Mononuclear cell (primary cell): ENCODE results near the gene BRSK2. TPM values are rescaled to one million over a fixed set of nuclear protein-coding genes. Genes with fewer than 3 reads are reported as not detected.

Source experiments
- H3K27me3 ChIP-seq: 2 replicates; pipeline ENCODE4 v1.6.0; 2011; ENCODE audit warnings: low read length, control low read depth; ENCODE audit not compliant: insufficient read depth
- H3K4me1 ChIP-seq: 2 replicates; pipeline ENCODE4 v1.5.1; 2011; ENCODE audit warnings: mild to moderate bottlenecking, low read length, control low read depth; ENCODE audit not compliant: insufficient read depth
- H3K4me3 ChIP-seq: 2 replicates; pipeline ENCODE4 v1.5.1; 2011; ENCODE audit warnings: mild to moderate bottlenecking, low read length, moderate library complexity
- H3K9me3 ChIP-seq: 2 replicates; pipeline ENCODE4 v1.5.1; 2011; ENCODE audit warnings: low read depth, mild to moderate bottlenecking, control low read depth, low read length
- total RNA-seq: library from RNA; depleted of rRNA; stranded (reverse); fragments of >200 nt; gene quantifications from one replicate; pipeline ENCODE4 v1.2.3, GENCODE V29; 2012

Gene BRSK2
- total RNA-seq, 1 donor = 0.10 TPM

- Histone ChIP-seq H3K4me3 (no peak overlapping the region), H3K4me1 (no peaks in the 10 kb centered on the region), H3K9me3 (no peaks in the 10 kb centered on the region), H3K27me3 (no peaks in the 10 kb centered on the region)
Measured at GRCh38 chr11:1458340-1459218, 68.8 kb downstream of the BRSK2 start.

- no peak overlapping the region for H3K4me3 ChIP-seq
- no peaks in the 10 kb centered on the region for H3K9me3 ChIP-seq
- no peaks in the 10 kb centered on the region for H3K27me3 ChIP-seq
- H3K4me1 ChIP-seq = no peaks in the 10 kb centered on the region
Measured at GRCh38 chr11:1459219-1459575, 69.5 kb downstream of the BRSK2 start.

GRCh38 chr11:1459764-1460395 lies 70.1 kb downstream of the BRSK2 start:
- Histone ChIP-seq H3K4me3 (no peak overlapping the region), H3K27me3 (no peaks in the 10 kb centered on the region), H3K9me3 (no peaks in the 10 kb centered on the region), H3K4me1 (no peaks in the 10 kb centered on the region)

- H3K4me3 ChIP-seq = no peak overlapping the region
- H3K9me3 ChIP-seq = no peaks in the 10 kb centered on the region
- no peaks in the 10 kb centered on the region for H3K4me1 ChIP-seq
- no peaks in the 10 kb centered on the region for H3K27me3 ChIP-seq
Measured at GRCh38 chr11:1460396-1460985, 70.8 kb downstream of the BRSK2 start.

- no peaks in the 10 kb centered on the region for H3K9me3 ChIP-seq
- H3K4me3 ChIP-seq = no peak overlapping the region
- H3K27me3 ChIP-seq = no peaks in the 10 kb centered on the region
- no peaks in the 10 kb centered on the region for H3K4me1 ChIP-seq
Measured at GRCh38 chr11:1460986-1461825, 71.5 kb downstream of the BRSK2 start.

GRCh38 chr11:1461826-1462697 lies 72.3 kb downstream of the BRSK2 start:
- Histone ChIP-seq H3K4me3 (no peak overlapping the region), H3K4me1 (no peaks in the 10 kb centered on the region), H3K9me3 (no peaks in the 10 kb centered on the region), H3K27me3 (no peaks in the 10 kb centered on the region)

GRCh38 chr11:1462698-1462975 lies 72.9 kb downstream of the BRSK2 start:
- no peaks in the 10 kb centered on the region for H3K9me3 ChIP-seq
- no peak overlapping the region for H3K4me3 ChIP-seq
- no peaks in the 10 kb centered on the region for H3K4me1 ChIP-seq
- H3K27me3 ChIP-seq = no peaks in the 10 kb centered on the region

- no peak overlapping the region for H3K4me3 ChIP-seq
- H3K9me3 ChIP-seq = no peaks in the 10 kb centered on the region
- no peaks in the 10 kb centered on the region for H3K4me1 ChIP-seq
- no peaks in the 10 kb centered on the region for H3K27me3 ChIP-seq
Measured at GRCh38 chr11:1463056-1463455, 73.3 kb downstream of the BRSK2 start.

- no peaks in the 10 kb centered on the region for H3K9me3 ChIP-seq
- no peaks in the 10 kb centered on the region for H3K27me3 ChIP-seq
- H3K4me3 ChIP-seq = no peak overlapping the region
- no peaks in the 10 kb centered on the region for H3K4me1 ChIP-seq
Measured at GRCh38 chr11:1466784-1467183, 77.0 kb downstream of the BRSK2 start.

GRCh38 chr11:1467270-1467669 lies 77.5 kb downstream of the BRSK2 start:
- H3K4me3 ChIP-seq = no peak overlapping the region
- no peaks in the 10 kb centered on the region for H3K4me1 ChIP-seq
- no peaks in the 10 kb centered on the region for H3K27me3 ChIP-seq
- no peaks in the 10 kb centered on the region for H3K9me3 ChIP-seq

- Histone ChIP-seq H3K4me1 (no peaks in the 10 kb centered on the region), H3K27me3 (no peaks in the 10 kb centered on the region), H3K4me3 (no peak overlapping the region), H3K9me3 (no peaks in the 10 kb centered on the region)
Measured at GRCh38 chr11:1468002-1468401, 78.3 kb downstream of the BRSK2 start.

- no peak overlapping the region for H3K4me3 ChIP-seq
- no peaks in the 10 kb centered on the region for H3K4me1 ChIP-seq
- H3K9me3 ChIP-seq = no peaks in the 10 kb centered on the region
- no peaks in the 10 kb centered on the region for H3K27me3 ChIP-seq
Measured at GRCh38 chr11:1468473-1469066, 78.8 kb downstream of the BRSK2 start.

- Histone ChIP-seq H3K4me3 (no peak overlapping the region), H3K9me3 (no peaks in the 10 kb centered on the region), H3K4me1 (no peaks in the 10 kb centered on the region), H3K27me3 (no peaks in the 10 kb centered on the region)
Measured at GRCh38 chr11:1469287-1469910, 79.7 kb downstream of the BRSK2 start.
